ENCODE data around the gene CLCF1. TPM values are rescaled to one million over a fixed set of nuclear protein-coding genes. Genes with fewer than 3 reads are reported as not detected.

Gene CLCF1
- total RNA-seq, 6 experiments from 2014 or later, result 8.9 to 12.8 (median 10.5) TPM

GRCh38 chr11:67393990-67394389, 20.6 kb upstream of the CLCF1 start:
- no peak overlapping the region for H3K27ac Mint-ChIP-seq
- no peaks in the 10 kb centered on the region; the same call in 1 of the 2 replicates for H3K36me3 Mint-ChIP-seq (ENCODE audit: low read depth)
- H3K4me3 Mint-ChIP-seq, result 0 out of 2 replicates have a peak overlapping the region, but pooled peaks have one; percentile 18
- peaks cover 22% of the 10 kb centered on the region for H3K4me1 Mint-ChIP-seq (ENCODE audit: low read depth)
- DNase-seq, result no peak
- no peaks in the 10 kb centered on the region; the same call in 1 of the 2 replicates for H3K27me3 Mint-ChIP-seq (ENCODE audit: insufficient read depth)
- no peak for TF ChIP-seq CTCF (IDR thresholded peaks at IDR 0.05)
- no peaks in the 10 kb centered on the region for H3K9me3 Mint-ChIP-seq

- no peaks in the 10 kb centered on the region; the same call in 1 of the 2 replicates for H3K36me3 Mint-ChIP-seq (ENCODE audit: low read depth)
These were observed 20.0 kb upstream of the CLCF1 start for GRCh38 chr11:67393437-67393836.

GRCh38 chr11:67392183-67392715, 18.9 kb upstream of the CLCF1 start:
- H3K27me3 Mint-ChIP-seq (ENCODE audit: insufficient read depth), result peaks cover 1% of the 10 kb centered on the region
- peak overlapping the region; percentile 83 for H3K27ac Mint-ChIP-seq
- TF ChIP-seq CTCF (IDR thresholded peaks at IDR 0.05), result no peak
- H3K36me3 Mint-ChIP-seq (ENCODE audit: low read depth), result no peaks in the 10 kb centered on the region; the same call in 1 of the 2 replicates
- H3K9me3 Mint-ChIP-seq, result no peaks in the 10 kb centered on the region
- no peak for DNase-seq
- peaks cover 24% of the 10 kb centered on the region for H3K4me1 Mint-ChIP-seq (ENCODE audit: low read depth)
- peak overlapping the region; percentile 90 for H3K4me3 Mint-ChIP-seq

More at GRCh38 chr11:67393437-67393836, 20.0 kb upstream of the CLCF1 start:
- no peak for DNase-seq
- Mint-ChIP-seq H3K27ac (no peak overlapping the region), H3K27me3 (ENCODE audit: insufficient read depth) (peaks cover 1% of the 10 kb centered on the region), H3K9me3 (no peaks in the 10 kb centered on the region), H3K4me1 (ENCODE audit: low read depth) (peaks cover 24% of the 10 kb centered on the region), H3K4me3 (no peak overlapping the region)
- TF ChIP-seq CTCF (IDR thresholded peaks at IDR 0.05), result no peak

GRCh38 chr11:67391304-67392182, 18.1 kb upstream of the CLCF1 start, which contains the start of gene RAD9A:
Gene RAD9A (plus strand): TSS chr11:67391986. CDS start chr11:67392045, 59 bp downstream.
- Mint-ChIP-seq H3K27ac (peak within 1 kb of the TSS; percentile 83), H3K9me3 (no peaks in the 10 kb centered on the region), H3K4me3 (peak within 1 kb of the TSS; percentile 90), H3K36me3 (ENCODE audit: low read depth) (no peaks in the 10 kb centered on the region), H3K4me1 (ENCODE audit: low read depth) (peaks cover 24% of the 10 kb centered on the region), H3K27me3 (ENCODE audit: insufficient read depth) (peaks cover 1% of the 10 kb centered on the region)
- no peak for TF ChIP-seq CTCF (IDR thresholded peaks at IDR 0.05)
- DNase-seq, result peak; percentile 86

- Mint-ChIP-seq H3K4me1 (ENCODE audit: low read depth) (peaks cover 24% of the 10 kb centered on the region), H3K4me3 (peak overlapping the region; percentile 90), H3K9me3 (no peaks in the 10 kb centered on the region), H3K27me3 (ENCODE audit: insufficient read depth) (peaks cover 1% of the 10 kb centered on the region), H3K27ac (peak overlapping the region; percentile 83), H3K36me3 (ENCODE audit: low read depth) (no peaks in the 10 kb centered on the region)
- TF ChIP-seq CTCF (IDR thresholded peaks at IDR 0.05), result no peak
- no peak for DNase-seq
These were observed 17.5 kb upstream of the CLCF1 start for GRCh38 chr11:67390947-67391303.

All from HFFc6 (cell line).